HG02943 (cell line): ENCODE data around the gene TPP1.

Experiments
- ATAC-seq: cut with Tn5 transposase; IDR thresholded peaks from one replicate; pipeline ENCODE4 v1.9.1; 2021; ENCODE audit warnings: mild to moderate bottlenecking, low read depth, moderate library complexity; ENCODE audit not compliant: unreplicated experiment

The TPP1 gene

DNA sequence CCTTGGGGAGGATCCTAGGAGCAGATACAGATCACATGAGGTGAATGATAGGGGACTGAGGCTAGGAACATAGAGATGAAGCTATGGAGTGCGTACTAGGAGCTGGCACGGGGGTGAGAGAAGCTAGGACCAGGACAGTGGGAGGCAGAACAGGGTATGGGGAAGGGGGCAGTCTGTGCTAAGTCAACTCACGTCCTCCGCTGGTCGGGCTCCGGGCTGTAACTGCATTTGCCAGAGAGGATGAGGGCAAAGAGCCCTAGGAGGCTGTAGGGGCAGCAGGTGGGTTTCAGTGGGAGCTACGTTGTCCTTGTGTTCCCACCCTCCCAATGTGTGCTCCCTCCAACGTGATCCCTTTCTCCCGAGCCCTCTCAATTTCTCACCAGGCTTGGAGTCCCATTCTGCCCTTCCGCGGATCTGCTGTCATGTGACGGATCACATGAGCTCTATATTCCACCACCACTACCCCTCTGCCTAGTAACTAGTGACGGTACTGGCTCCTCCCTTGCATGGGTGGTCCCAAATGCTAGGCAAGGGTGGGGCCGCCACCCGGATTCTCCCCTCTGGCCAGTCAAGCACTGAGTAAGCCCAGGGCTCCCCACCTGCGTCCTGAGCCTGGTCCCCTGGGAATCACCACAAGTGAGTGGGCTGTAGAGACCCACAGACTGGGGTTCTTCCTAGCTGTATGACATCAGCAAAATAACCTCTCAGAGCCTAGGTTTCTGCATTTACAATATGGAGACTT lies at the start of gene TPP1:
Gene TPP1 (minus strand): TSS at position 419 of the 742 bp plus-strand sequence. CDS start 22 bp downstream, at position 397.
- peak; percentile 98 for ATAC-seq

DNA sequence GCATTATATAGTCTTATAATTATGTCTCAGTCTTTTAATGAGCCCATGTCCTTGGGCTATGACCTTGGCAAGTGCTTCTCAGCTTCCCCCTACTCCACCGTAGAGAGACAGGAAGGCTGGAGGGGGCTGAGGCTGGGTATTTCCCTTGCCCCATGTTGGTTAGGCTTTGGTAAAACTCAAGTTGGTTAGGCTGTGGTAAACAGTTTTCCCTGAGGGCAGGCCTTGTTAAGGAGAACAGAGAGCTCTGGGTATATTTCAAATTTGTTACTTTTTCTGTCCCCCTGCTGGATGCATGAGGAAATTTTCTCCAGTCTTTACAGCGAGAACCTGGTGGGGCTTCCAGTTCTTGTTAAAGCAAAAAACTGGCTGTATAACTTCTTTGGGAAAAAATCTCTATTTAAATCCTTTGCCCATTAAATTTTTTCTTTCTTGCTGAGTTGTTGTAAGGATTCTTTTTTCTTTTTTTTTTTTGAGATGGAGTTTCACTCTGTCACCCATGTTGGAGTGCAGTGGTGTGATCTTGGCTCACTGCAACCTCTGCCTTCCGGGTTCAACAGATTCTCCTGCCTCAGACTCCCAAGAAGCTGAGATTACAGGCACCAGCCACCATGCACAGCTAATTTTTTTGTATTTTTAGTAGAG lies 48.6 kb upstream of the TPP1 start:
- ATAC-seq = no peak

DNA sequence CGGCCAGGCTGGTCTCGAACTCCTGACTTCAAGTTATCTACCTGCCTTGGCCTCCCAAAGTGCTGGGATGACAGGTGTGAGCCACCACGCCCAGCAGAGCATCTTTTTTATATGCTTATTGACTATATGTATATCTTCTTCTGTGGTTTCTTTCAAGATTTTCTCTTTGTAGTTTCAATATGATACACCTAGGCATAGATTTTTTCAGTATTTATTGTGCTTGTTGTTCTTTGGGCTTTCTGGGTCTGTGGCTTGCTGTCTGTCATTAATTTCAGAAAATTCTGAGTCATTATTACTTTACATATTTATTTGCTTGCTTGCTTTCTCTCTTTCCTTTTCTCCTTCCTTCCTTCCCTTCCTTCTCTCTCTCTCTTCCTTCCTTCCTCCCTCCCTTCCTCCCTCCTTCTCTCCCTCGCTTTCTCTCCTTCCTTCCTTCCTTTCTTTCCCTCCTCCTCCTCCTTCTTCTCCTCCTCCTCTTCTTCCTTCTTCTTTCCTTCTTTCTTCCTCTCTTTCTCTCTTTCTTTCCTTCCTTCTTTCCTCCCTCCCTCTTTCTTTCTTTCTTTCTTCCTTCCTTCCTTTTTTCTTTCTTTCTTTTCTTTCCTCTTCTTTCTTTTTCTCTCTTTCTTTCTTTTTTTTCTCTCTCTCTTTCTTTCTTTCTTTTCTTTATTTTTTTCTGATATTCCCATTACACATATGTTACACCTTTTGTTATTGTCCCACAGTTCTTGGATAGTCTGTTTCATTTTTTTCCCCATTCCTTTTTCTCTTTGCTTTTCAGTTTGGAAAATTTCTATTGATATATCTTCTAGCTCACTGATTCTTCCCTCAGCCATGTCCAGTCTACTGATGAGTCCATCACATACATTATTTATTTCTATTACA lies 47.3 kb upstream of the TPP1 start:
- no peak for ATAC-seq

DNA sequence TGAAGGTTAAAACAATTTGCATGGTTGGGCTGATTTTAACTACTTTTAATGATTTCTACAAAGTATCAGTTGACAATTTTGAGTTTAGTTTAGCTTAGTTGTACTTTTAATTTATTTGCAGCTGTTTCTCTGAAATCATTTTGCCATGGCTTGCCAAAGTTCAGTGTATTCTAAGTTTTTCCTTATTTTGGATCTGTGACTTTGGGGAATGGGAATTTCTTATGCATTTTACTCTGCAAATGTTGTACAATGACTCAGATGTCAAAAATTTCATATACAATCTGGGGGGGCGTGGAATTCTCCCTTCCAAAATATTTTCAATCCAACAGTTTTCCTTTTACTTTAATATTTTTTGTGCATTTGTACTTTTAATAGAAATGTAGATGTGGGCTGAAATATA lies 45.3 kb upstream of the TPP1 start:
- ATAC-seq = no peak

DNA sequence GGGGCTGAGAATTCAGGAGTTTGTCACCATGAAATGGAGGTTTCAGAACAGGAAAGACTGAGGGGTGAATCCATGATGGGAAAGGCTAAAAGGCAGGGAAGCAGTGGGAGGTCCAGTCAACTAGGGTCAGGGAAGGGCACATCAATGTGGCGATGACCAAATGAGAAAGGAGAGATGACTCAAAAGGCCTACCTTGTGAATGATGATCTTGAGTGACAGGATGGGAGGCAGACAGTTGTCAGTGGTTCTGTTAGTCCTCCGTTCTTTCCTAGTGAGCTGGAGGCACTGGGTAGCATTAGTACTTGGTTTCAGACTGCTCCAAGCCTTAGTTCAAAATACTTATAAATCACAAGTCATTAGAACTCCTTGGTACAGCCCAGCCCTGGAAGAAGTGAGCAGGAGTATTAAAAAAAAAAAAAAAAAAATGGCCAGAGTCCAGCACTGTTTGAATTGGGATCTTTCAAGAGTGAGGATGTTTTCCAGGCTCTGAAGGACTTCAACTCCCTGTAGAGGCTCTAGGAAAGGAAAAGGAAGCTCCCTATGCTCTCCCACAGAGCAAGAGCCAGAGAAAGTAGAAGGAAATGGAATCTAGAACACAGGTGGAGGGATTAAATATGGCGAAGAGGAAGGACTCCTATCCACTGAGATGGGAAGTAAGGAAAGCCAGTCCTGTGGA lies 44.7 kb upstream of the TPP1 start:
- no peak for ATAC-seq

DNA sequence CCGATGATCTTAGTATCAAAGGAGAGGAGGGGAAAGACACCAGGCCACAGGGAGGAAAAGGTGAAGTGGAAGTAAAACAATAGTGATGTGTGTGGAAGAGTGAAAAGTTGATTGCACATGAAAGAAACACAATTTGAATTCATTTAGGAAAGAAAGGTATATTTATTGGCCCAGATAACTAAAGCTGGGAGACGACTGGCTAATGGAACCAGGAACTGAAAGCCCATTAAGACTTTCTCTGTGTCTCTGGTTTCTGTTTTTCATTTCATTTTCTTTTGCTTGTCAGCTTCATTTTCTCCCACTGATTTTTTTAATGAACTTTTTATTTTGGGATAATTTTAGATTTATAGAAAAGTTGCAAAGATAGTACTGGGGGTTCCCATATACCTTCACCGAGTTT lies 41.5 kb upstream of the TPP1 start:
- ATAC-seq = no peak

DNA sequence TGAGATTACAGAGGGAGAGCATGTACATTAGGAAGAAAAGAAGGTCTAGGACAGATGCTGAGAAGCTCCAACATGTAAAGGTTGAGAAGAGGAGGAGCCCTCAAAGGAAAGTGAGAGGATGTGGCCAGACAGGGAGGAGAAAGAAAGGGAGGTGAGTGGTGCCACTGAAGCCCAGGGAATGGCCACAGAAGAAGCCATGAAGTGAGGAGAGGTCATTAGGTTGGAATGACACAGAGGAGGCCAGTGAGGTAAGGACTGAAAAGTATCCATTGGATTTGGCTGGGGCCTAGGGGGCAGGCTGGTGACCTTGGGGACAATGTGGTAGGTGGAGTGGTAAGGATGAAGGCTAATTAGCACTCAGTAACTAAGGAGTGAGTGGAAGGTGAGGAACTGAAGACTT lies 39.4 kb upstream of the TPP1 start:
- ATAC-seq = no peak

DNA sequence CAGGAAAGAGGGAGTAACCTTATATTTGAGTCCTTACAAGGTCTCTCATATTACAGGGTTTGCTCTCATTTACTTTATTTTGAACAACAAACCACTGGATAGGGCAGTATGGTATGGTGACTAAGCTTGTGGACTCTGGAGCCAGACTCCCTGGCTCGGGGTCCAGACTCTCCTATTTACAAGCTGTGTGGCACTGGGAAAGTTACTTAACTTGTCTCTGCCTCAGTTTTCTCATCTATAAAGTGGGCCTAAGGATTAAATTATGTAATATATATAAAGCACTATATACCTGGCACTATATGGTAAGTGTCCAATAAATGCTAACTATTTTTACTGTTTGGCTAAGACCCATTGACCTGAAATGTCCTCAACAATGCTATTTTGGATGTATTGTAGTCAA lies 38.1 kb upstream of the TPP1 start:
- no peak for ATAC-seq

DNA sequence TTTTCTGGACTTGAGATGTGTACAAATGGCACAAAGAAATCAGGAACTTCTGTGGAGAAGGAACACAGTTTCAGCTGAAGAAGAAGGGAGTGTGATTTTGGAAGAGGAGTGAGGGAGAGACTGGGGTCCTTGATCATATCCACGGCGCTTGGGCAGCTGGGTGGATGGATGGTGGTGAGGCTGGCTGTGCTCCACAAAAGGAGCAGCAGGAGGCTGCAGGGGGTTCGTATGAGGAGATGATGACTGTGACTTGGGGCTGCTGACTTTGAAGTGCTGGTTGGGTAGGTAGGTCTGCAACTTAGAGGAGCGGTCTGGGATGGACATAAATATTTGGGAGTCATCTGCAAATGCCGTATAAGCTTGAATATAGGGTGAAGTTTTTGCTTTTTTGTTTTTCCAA lies 37.7 kb upstream of the TPP1 start:
- no peak for ATAC-seq

DNA sequence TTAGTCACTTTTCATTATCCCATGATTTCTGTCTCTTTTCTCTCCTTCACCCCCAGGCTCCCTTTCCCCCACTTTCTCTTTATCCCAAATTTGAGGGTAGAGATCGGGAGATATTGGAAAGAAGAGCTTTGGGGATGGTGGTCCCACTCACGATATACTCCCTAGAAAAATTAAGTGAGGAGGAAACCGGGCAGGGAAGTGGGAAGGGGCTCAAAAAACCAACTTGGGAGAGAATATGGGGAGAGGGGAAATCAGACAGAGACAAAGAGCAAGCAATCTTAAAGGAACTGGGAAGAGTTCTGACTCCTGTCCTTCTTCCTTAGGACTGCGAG lies 37.3 kb upstream of the TPP1 start:
- no peak for ATAC-seq

DNA sequence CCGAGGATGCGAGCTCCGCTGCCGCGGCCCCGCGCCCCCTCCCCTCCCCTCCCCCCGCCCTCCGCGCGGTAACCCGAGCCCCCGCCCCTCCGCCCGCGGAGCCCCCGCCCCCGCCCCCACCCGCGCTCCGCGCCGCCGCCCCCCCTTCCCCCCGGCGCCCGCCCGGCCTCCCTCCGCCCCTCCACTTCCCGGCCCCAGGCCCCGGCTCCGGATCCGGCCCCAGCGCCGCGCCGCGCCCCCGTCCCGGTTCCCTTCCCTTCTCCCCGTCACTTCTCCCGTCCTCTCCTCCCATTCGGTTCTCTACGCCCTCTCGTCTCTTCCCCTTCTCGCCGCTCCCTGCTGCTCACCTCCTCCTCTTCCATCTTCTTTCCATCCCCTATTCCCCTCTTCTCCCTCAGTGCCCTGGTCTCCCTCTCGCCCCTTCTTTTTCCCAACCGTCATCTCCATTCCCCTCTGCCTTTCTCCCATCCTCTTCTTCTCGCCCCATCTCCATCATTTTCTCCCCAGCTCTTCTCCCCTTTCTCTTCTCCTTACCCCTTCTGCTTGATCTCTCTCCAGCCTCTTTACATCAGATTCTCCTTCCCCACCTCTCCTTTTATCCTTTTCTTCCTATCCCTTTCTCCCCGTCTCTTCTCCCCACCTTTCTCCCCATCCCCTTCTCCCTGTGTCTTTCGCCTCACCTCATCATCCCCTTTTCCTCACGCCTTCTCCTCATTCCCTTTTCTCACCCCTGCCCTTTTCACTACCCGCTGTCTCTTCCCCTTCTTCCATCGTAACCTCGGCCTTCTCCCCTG lies 36.8 kb upstream of the TPP1 start, which contains the start of gene DCHS1:
Gene DCHS1 (minus strand): TSS at position 20 of the 794 bp plus-strand sequence. CDS start 14,196 bp downstream, outside the sequence.
- ATAC-seq = no peak

DNA sequence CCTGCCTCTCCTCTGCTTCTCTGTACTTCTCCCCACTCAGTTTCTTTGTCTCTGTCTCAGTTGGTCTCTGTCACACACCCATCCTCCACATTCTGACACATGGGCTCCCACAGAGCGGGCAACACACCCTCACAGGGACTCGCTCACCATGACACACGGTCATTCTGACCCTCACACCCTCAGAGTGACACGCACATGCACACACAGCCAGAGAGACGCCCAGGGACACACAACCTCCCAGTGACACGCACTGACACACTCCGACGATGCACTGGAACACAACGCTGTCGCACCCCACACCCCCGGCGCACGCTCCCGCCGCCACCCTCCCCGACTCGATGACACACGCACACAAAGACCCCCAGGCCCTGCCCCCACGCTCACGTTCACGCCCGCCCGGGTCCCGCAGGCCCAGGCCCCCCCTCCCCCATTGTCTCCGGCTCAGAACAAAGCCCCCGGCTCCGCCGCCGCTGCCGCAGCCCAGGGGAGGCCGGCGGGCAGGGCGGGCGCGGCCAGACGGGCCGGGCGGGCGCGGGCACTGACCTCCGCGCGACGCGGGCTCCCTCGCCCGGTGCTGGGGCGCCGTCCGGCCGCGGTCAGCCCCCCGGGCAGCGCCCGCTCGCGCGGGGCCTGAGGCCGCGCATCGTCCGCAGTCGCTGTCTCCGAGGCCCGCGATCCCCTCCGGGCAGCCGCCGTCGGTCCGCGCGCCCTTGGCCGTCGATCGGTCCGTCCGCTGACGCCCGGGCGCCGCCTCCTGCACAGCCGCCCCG lies 36.0 kb upstream of the TPP1 start:
- ATAC-seq = no peak

DNA sequence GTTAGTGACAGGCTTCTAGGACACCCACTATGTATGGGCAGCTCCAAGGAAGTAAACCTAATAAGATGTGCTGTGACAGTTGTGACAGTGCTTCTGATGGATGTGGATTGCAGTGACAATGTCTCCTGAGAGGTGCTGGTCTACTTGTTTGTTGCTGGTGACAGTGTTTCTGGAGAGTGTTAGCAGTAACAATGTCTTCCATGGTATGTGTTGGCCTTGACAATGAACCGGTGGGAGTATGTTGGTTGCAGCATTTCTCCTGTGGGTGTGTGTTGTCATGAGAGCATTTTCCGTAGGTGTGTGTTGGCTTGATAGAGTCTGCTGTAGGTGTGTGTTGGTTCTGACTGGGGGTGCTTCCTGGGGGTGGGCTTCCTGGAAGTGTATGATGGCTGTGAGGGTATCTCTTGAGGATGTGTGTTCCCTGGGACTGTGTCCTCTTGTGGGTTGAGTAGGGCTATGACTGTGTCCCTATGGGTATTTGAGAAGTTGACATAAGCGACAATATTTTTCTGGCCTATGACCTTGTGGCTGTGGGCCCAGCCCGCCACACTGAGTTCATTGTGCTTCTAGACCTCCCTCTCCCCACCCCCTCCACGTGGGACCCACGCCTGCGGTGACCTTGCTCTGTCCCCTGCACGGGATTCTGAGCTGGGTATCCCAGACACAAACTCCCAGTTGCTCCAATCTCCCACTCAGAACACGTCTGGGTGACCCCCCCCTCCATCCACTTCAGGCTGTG lies 35.2 kb upstream of the TPP1 start:
- ATAC-seq = no peak

DNA sequence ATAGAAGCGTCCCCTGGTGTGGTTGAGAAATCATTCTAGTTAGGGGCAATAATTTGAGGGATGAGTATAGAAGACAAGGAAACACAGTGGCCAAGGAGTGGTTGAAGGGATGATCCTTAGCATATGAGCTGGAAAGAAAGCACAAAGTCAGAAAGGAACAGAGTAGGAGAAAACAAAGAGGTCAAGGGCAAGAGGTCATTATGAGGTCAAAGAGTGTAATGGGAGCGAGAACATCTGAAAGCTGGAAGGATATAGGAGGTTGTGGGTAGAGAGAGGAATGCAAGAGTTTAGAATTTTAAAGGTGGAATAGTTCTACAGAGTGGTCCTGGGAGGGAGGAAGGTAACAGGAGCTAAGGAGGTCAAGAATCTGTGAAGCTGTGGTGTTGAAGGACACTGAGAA lies 34.4 kb upstream of the TPP1 start:
- ATAC-seq = no peak

DNA sequence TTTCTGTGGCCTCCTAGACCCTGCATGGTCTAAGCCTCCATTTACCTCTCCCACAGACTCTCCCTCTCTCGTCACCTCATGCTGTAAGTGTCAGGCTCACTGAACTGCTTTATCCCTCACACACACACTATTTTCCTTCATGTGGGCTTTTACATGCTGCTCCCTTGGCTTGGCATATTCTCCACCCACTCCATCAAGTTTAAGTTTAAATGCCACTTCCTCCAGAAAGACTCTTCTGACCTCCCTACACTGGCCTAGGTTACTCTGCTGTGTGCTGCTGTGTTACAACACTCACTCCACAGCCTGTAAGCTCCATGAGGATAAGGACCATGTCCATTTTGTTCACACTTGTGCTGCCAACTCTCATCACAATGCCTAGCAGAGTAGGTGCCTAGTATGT lies 33.9 kb upstream of the TPP1 start:
- ATAC-seq = no peak

DNA sequence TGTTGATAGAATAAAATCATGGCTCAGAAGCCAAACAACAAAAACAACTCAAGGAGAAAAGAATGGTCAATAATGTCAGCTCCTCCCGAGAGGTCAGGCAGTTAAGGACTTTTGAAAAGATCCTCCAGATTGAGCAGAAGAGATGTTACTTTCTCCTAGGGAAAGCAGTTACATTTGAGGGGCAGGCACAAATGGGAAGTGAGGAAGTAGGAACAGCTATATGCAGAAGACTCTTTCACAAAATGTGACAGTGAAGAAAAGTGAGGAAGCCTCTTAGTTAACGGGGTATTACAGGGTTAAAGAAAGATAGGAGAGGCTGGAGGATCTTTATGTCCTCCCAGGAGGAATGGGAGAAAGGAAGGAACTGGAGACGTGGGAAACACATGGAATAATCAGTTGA lies 33.0 kb upstream of the TPP1 start:
- no peak for ATAC-seq

DNA sequence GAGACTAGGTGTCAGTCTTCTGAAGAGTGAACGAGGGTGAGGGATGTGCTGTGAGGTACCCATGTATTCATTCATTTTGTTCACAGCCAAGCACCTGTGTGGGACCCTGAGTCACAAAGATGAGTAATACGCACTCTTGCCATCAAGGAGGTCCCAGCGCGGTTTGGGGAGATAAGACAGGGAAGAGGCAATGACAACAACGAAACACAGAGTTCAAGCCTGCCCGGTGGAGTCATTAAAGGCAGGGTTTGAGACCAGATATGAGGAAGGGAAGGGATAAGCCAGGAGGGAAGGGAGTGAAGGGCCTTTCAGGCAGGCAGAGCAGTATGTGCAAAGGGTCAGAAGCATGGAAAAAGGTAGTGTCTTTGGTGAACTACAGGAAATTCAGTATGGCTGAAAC lies 31.8 kb upstream of the TPP1 start:
- no peak for ATAC-seq

DNA sequence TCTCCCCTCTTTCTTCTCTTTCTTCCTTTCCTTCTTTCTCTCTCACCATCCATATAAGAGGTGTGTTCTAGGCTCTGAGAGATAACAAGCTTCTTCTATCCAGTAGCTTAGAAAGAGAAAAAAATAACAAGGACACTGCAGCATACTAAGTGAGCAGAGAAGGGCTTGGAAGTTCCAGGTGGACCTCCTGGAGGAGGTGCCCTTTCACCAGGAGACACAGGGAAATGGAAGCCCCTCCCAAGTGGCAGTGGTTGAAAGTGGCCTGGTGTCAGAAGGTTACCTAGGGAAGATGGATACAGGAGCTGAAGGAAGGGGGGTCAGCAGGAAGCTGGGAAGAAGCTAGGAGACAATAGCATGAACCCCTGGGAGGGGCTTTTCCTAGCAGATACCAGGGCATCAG lies 30.9 kb upstream of the TPP1 start:
- ATAC-seq = no peak

DNA sequence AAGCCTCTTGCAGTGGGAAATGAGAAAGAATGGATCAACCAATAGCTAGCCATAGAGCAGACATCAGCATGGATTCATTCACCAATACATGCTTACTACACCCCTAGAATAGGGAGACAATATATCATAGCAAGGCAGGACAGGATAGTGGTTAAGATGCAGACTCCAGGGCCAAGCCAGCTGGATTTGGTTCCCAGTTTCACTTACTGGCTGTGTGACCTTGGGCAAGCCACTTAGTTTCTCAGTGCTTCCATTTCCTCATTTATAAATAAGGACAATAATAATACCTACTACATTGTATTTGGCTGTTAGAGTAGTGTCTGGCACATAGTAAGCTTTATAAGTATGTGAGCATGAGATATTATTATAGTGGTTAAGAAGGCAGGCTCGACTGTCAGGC lies 29.3 kb upstream of the TPP1 start:
- no peak for ATAC-seq
